HFF-Myc (cell line): ENCODE results near the gene USP34.
"Not testable (repeated sequence)": the region's sequence is repeated elsewhere in the genome, so short reads cannot be mapped to it uniquely, and the experiment has no call there.

Experiments used
- DNase-seq: peaks from one replicate; pipeline ENCODE4 v3.0.0-alpha.2; 2011; ENCODE audit warnings: low read depth; ENCODE audit errors: extremely low read depth
- H3K4me3 ChIP-seq: replicated peaks from 2 replicates; pipeline ENCODE4 v1.5.1; 2011; ENCODE audit warnings: low read depth, mild to moderate bottlenecking, control low read depth, low read length
- CTCF ChIP-seq: IDR thresholded peaks from 2 replicates; pipeline ENCODE4 v1.5.1; 2012; ENCODE audit warnings: mild to moderate bottlenecking, low read depth, low read length, control low read depth; ENCODE audit errors: missing control alignments

USP34 gene

GRCh38 chr2:61205132-61205531, 265.8 kb downstream of the USP34 start:
- no peak for TF ChIP-seq CTCF
- no peak for DNase-seq
- no peak overlapping the region for H3K4me3 ChIP-seq

- no peak for TF ChIP-seq CTCF
- no peak overlapping the region for H3K4me3 ChIP-seq
- DNase-seq: no peak
These were observed 274.2 kb downstream of the USP34 start for GRCh38 chr2:61196671-61197070.

GRCh38 chr2:61194646-61195045, 276.2 kb downstream of the USP34 start:
- H3K4me3 ChIP-seq, DNase-seq: not testable (repeated sequence)

GRCh38 chr2:61193670-61194561, 277.0 kb downstream of the USP34 start:
- H3K4me3 ChIP-seq: no peak overlapping the region
- no peak for DNase-seq
- TF ChIP-seq CTCF: no peak

- TF ChIP-seq CTCF: no peak
- no peak overlapping the region for H3K4me3 ChIP-seq
- DNase-seq: no peak
These were observed 283.8 kb downstream of the USP34 start for GRCh38 chr2:61187085-61187484.

- TF ChIP-seq CTCF: no peak
- no peak overlapping the region for H3K4me3 ChIP-seq
- no peak for DNase-seq
These were observed 285.6 kb downstream of the USP34 start for GRCh38 chr2:61185231-61185728.

GRCh38 chr2:61184263-61184662, 286.6 kb downstream of the USP34 start:
- no peak for DNase-seq
- H3K4me3 ChIP-seq: no peak overlapping the region
- TF ChIP-seq CTCF: no peak
